GM12892 (cell line): ENCODE data around the gene CCNQ.

ENCODE experiments used
- POLR2AphosphoS5 ChIP-seq: IDR thresholded peaks from 2 replicates; pipeline ENCODE4 v1.6.1; 2011; ENCODE audit warnings: low read depth, low read length, control low read depth
- TAF1 ChIP-seq: IDR thresholded peaks from 2 replicates; pipeline ENCODE4 v1.6.1; 2011; ENCODE audit warnings: low read depth, mild to moderate bottlenecking, control low read depth, low read length, borderline replicate concordance

- TF ChIP-seq POLR2AphosphoS5 (no peak), TAF1 (no peak)
Measured at GRCh38 chrX:153647461-153648357, 48.8 kb upstream of the CCNQ start.
